Mammary epithelial cell (primary cell): ENCODE measurements around the gene DNPH1.

ENCODE experiments used
- EZH2 ChIP-seq: IDR thresholded peaks from 2 replicates; pipeline ENCODE4 v1.6.1; 2012; ENCODE audit warnings: low read length, inconsistent platforms, borderline replicate concordance
- TF ChIP-seq, protein P1 (sequence below), 2 donors: IDR thresholded peaks in 1 of 2; conservative IDR thresholded peaks in 1 of 2; 2 replicates each; pipeline ENCODE4 v1.5.1; 2011 to 2012; ENCODE audit warnings: inconsistent platforms in 2 of 2, low read length in 2 of 2, mild to moderate bottlenecking in 2 of 2, control low read depth in 1 of 2, low read depth in 1 of 2; ENCODE audit not compliant: insufficient read depth in 1 of 2; ENCODE audit errors: extremely low read depth in 1 of 2

DNA sequence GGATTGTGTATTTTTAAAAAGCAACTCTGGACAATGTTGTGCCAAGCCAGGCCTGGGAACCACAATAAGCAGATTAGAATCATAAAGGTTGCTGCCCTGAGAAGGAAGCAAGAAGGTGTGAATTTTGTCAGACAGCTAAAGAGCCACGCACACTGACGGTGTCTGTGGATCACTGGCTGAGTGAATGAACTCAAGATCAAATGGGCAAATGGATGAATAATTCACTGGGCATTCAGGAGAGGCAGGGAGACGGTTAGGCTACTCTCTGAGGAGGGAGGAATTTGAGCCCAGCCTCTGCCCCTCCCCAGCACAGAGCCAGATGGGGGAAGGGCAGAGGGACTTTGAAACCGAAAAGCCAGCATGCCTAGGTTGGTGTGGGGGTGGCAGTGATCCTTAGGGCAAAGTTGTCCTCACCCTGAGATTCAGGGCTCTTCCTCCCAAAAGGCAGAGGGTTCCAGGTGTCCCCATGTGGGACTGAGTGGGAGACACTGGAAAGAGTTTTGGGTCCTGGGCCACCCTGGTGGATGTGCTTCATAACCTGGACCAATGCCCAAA lies 49.3 kb upstream of the DNPH1 start:
- TF ChIP-seq, protein P1, sequence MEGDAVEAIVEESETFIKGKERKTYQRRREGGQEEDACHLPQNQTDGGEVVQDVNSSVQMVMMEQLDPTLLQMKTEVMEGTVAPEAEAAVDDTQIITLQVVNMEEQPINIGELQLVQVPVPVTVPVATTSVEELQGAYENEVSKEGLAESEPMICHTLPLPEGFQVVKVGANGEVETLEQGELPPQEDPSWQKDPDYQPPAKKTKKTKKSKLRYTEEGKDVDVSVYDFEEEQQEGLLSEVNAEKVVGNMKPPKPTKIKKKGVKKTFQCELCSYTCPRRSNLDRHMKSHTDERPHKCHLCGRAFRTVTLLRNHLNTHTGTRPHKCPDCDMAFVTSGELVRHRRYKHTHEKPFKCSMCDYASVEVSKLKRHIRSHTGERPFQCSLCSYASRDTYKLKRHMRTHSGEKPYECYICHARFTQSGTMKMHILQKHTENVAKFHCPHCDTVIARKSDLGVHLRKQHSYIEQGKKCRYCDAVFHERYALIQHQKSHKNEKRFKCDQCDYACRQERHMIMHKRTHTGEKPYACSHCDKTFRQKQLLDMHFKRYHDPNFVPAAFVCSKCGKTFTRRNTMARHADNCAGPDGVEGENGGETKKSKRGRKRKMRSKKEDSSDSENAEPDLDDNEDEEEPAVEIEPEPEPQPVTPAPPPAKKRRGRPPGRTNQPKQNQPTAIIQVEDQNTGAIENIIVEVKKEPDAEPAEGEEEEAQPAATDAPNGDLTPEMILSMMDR (conservative IDR thresholded peaks at IDR 0.05 in 1 of 2, IDR thresholded peaks at IDR 0.05 in 1 of 2; ENCODE audit: extremely low read depth in 1 of 2, insufficient read depth in 1 of 2, low read depth in 1 of 2, low read length in 2 of 2), result no peak
- TF ChIP-seq EZH2, result no peak
